Suppressor macrophage treated with lipopolysaccharide for 1 hour (primary cell): Measurements from ENCODE around the gene MARCHF9.

Experiments used
- DNase-seq, 3 donors: peaks; one replicate each; pipeline ENCODE4 v3.0.0-alpha.2; 2020 to 2022

Gene MARCHF9

GRCh38 chr12:57724936-57725740 lies 29.8 kb upstream of the MARCHF9 start:
- no peak for DNase-seq

DNA sequence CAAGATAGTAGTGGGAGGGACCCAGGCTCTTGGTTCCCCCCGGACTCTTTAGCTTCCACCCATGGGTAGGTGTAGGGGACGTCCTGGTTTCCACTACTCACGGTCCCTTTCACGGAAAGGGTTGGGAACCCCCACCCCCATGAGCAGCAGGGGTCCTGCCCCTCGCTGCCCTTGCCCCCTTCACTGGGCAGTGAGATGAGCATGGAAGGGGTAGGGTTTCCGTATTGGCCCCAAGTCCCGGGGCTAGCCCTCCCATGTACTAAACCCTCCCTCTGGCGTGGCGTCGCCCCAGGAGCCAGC lies 29.1 kb upstream of the MARCHF9 start:
- DNase-seq = no peak

- peak; percentile 38 to 41 (median 40) for DNase-seq
Measured at GRCh38 chr12:57726151-57726883, 28.6 kb upstream of the MARCHF9 start.

GRCh38 chr12:57726884-57727757 lies 27.8 kb upstream of the MARCHF9 start:
- no peak for DNase-seq

GRCh38 chr12:57727758-57728395 lies 27.0 kb upstream of the MARCHF9 start:
- DNase-seq = no peak

- no peak for DNase-seq
Measured at GRCh38 chr12:57729321-57729844, 25.5 kb upstream of the MARCHF9 start.

- no peak for DNase-seq
Measured at GRCh38 chr12:57730336-57731067, 24.4 kb upstream of the MARCHF9 start.

DNA sequence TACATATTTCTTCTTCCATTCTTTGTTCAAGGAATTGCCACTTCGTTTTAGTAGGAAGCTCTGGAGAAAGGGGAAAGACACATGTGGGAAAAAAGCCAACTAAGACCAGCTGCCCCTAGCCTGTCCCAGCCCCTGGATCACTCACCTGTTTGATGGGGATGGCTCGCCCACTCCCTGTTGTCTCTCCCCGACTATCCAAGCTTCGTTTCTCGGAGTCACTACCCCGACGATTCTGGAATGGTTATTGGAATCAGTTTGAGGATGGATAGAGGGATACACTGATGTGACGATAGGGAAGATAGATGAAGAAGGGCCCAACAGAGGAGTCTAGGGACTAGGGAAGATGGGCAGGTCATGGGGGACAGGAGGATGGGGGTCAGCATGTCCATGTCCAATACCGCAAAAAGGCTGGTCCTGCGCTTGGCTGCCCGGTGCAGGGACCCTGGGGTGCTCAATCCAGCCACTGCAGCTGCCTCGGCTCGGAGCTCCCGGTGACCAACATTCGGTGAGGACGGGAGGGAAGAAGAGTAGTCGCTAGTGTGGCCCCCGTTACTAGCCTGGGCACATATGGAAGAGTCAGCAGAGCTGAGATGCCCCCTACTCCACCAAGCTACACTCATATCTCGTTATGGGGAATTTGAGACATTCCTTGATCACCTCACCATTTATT lies 23.4 kb upstream of the MARCHF9 start:
- no peak for DNase-seq

DNA sequence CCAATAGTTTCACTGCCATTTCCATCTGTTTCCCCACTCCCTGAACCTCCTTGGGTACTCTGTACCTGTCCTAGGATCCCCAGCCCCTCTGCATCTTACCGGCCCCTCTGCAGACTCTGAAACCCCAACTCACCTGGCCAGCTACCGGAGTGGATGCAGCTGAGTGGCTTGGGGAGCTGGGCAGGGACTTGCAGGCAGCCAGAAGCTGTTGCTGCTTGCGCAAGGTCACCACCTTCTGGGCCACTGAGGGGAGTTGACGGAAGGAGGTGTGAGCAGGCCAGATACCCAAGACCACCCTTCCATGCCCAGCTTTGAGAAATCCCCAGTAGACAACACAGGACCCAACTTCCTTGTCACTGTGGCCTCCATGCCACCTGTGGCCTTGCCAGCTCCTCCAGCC lies 22.6 kb upstream of the MARCHF9 start:
- DNase-seq = no peak

- no peak for DNase-seq
Measured at GRCh38 chr12:57732726-57733593, 21.9 kb upstream of the MARCHF9 start.

DNA sequence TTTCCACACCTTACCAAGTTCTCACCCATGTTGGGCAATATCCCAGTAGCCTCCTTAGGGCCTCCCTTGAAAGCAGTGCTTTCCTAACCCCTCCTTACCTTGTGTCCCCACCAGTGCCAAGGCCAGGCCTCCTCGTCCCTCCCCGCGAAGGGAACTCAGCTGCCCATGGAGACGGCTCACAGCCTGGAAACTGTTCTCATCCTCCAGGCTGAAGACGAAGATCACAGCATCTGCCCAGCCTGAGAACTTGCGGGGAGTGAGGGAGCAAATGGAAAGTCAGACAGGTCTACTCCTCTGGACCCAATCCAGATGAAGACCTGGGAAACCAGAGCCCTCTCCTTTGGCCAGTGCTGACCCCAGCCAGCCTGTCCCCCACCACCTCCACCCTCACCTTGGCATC lies 21.0 kb upstream of the MARCHF9 start:
- no peak for DNase-seq

GRCh38 chr12:57734591-57734990 lies 20.3 kb upstream of the MARCHF9 start:
- DNase-seq = no peak

- no peak for DNase-seq
Measured at GRCh38 chr12:57735198-57735855, 19.6 kb upstream of the MARCHF9 start.

- DNase-seq = no peak
Measured at GRCh38 chr12:57735952-57736740, 18.8 kb upstream of the MARCHF9 start.

DNA sequence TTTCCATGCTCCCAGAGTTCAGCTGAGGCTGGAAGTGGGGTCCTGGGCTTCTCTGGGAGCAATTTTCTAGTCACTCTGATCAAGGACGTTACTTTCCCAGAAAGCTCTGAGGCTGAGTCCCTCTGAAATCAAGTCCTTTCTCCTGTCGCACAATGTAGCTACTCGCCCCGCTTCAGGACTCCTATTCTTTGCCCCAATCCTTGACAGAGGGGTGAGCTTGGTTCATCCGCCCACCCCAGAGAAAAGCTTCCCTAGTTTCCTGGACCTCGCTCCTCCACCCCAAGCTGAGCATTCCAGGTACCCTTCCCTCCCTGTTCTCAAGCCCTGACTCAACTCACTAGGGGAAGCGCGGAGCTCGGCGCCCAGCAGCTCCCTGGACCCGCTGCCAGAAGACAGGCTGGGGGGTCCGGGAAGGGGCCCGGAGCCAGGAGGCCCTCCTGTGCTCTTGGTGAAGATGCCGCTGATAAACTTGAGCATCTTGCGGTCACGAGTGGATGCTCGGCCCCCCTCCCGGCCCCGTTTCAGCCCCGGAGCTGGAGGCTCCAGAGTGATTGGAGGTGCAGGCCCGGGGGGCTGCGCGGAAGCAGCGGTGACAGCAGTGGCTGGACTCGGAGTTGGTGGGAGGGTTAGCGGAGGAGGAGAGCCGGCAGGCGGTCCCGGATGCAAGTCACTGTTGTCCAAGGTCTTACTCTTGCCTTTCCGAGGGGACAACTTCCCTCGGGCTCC lies 18.0 kb upstream of the MARCHF9 start:
- no peak for DNase-seq

DNA sequence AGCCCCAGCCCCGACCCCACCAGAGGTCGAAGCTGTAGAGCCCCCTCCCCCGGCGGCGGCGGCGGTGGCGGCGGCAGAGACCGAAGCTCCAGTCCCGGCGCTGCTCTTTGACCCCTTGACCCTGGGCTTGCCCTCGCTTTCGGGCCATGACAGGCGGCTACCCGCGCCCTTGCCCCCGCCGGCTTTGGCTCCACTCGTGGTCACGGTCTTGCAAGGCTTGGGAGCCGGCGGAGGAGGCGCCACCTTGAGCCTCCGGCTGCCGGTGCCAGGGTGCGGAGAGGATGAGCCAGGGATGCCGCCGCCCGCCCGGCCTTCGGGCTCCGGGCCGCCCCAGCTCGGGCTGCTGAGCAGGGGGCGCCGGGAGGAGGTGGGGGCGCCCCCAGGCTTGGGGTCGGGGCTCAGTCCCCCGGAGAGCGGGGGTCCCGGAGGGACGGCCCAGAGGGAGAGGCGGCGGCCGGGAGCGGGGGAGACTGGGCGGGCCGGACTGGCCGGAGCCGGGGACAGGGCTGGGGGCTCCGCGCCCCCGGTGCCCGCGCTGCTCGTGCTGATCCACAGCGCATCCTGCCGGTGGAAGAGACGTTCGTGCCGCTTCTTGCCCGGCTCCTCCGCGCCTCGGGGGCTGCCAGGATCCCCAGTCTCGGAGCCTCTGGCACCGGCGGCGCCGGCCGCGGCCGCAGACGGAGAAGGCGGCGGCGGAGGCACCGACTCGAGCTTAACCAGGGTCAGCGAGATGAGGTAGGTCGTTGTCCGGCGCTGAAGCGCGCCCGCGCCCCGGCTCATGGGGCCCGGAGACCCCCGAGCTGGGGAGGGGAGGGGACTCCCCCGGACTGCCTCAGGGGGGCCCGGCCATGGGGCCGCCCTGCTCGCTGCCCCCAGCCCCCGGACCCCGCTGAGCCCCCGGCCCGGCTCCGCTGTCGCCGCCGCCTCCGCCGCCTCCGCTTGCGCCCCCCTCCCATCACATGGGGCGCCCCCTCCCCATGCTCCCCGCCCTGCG lies 17.1 kb upstream of the MARCHF9 start:
- no peak for DNase-seq

GRCh38 chr12:57738661-57739237 lies 16.2 kb upstream of the MARCHF9 start, which contains the start of gene AGAP2:
AGAP2 (minus strand) TSS chr12:57738742; CDS start chr12:57738246, 496 bp downstream.
- DNase-seq = no peak
